G401 (cell line): ENCODE results near the gene CHST5. TPM values are rescaled to one million over a fixed set of nuclear protein-coding genes. Genes with fewer than 3 reads are reported as not detected.
"Not testable (repeated sequence)": the region's sequence is repeated elsewhere in the genome, so short reads cannot be mapped to it uniquely, and the experiment has no call there.

Source experiments
- DNase-seq: peaks from one replicate; pipeline ENCODE4 v3.0.0-alpha.2; 2015; ENCODE audit warnings: low spot score
- in situ Hi-C: cut with HindIII; loops from 2 replicates; pipeline ENCODE4 v1.10.0; 2016; ENCODE audit warnings: low sequenced_read_pairs, mixed read lengths
- total RNA-seq: library from RNA; depleted of rRNA; stranded (reverse); fragments of >200 nt; shearing (Covaris generic); gene quantifications from 2 replicates; pipeline ENCODE4 v1.2.3, GENCODE V29; 2014

CHST5 gene
- total RNA-seq, 1 experiment from 2014 or later, result not detected

GRCh38 chr16:75526032-75526790 is 9.7 kb downstream of the CHST5 start:
- DNase-seq, result no peak
- in situ Hi-C loops, result no loop called here

- in situ Hi-C loops, result no loop called here
- no peak for DNase-seq
These were observed 16.7 kb downstream of the CHST5 start for GRCh38 chr16:75519175-75519574.

- DNase-seq, result peak; percentile 65
- in situ Hi-C loops, result not testable (repeated sequence)
These were observed 19.5 kb downstream of the CHST5 start for GRCh38 chr16:75516189-75516966.

GRCh38 chr16:75514296-75514695 is 21.6 kb downstream of the CHST5 start:
- in situ Hi-C loops, result no loop called here
- no peak for DNase-seq

- no peak for DNase-seq
- in situ Hi-C loops, result no loop called here
These were observed 29.3 kb downstream of the CHST5 start for GRCh38 chr16:75506574-75506973.

- no peak for DNase-seq
- in situ Hi-C loops, result no loop called here
These were observed 29.8 kb downstream of the CHST5 start for GRCh38 chr16:75506107-75506506.

- no peak for DNase-seq
- in situ Hi-C loops, result no loop called here
These were observed 32.1 kb downstream of the CHST5 start for GRCh38 chr16:75503801-75504200.

GRCh38 chr16:75502916-75503605 is 32.8 kb downstream of the CHST5 start:
- no peak for DNase-seq
- in situ Hi-C loops, result no loop called here

- DNase-seq, result peak; percentile 96
- in situ Hi-C loops, result not testable (repeated sequence)
These were observed 34.1 kb downstream of the CHST5 start for GRCh38 chr16:75501820-75502219.

GRCh38 chr16:75501359-75501758 is 34.5 kb downstream of the CHST5 start:
- DNase-seq, result no peak
- in situ Hi-C loops, result no loop called here

GRCh38 chr16:75498605-75499322 is 37.1 kb downstream of the CHST5 start:
- peak; percentile 53 for DNase-seq
- in situ Hi-C loops, result not testable (repeated sequence)

GRCh38 chr16:75497558-75497957 is 38.4 kb downstream of the CHST5 start:
- peak; percentile 93 for DNase-seq
- in situ Hi-C loops, result no loop called here

GRCh38 chr16:75495076-75495674 is 40.7 kb downstream of the CHST5 start, which contains the start of gene CHST6:
CHST6 (minus strand) TSS chr16:75495441; CDS start chr16:75479828, 15,613 bp downstream.
- in situ Hi-C loops, result no loop called here
- peak; percentile 68 for DNase-seq

GRCh38 chr16:75494661-75495075 is 41.2 kb downstream of the CHST5 start:
- in situ Hi-C loops, result no loop called here
- peak; percentile 63 for DNase-seq

GRCh38 chr16:75494184-75494583 is 41.7 kb downstream of the CHST5 start:
- in situ Hi-C loops, result no loop called here
- no peak for DNase-seq

- in situ Hi-C loops, result no loop called here
- peak; percentile 51 for DNase-seq
These were observed 44.0 kb downstream of the CHST5 start for GRCh38 chr16:75491876-75492275.

GRCh38 chr16:75488322-75488721 is 47.6 kb downstream of the CHST5 start:
- no peak for DNase-seq
- in situ Hi-C loops, result no loop called here

GRCh38 chr16:75486676-75487313 is 49.1 kb downstream of the CHST5 start:
- no peak for DNase-seq
- in situ Hi-C loops, result no loop called here
